Measurements from ENCODE around the gene MOCS2.
"Not testable (repeated sequence)": the region's sequence is repeated elsewhere in the genome, so short reads cannot be mapped to it uniquely, and the experiment has no call there.

MOCS2 gene

GRCh38 chr5:53109443-53110127 is at the start of gene MOCS2:
Gene MOCS2 (minus strand): TSS chr5:53109757. CDS start chr5:53107174, 2,583 bp downstream.
- DNase-seq: peak; percentile 83 to 91 (median 89)

GRCh38 chr5:53151713-53152458 is 42.3 kb upstream of the MOCS2 start:
- DNase-seq: no peak

- DNase-seq: no peak
Measured at GRCh38 chr5:53133020-53133419, 23.5 kb upstream of the MOCS2 start.

- no peak for DNase-seq
Measured at GRCh38 chr5:53130266-53130665, 20.7 kb upstream of the MOCS2 start.

GRCh38 chr5:53128481-53128880 is 18.9 kb upstream of the MOCS2 start:
- DNase-seq: no peak

GRCh38 chr5:53127107-53127506 is 17.6 kb upstream of the MOCS2 start:
- no peak for DNase-seq

- no peak for DNase-seq
Measured at GRCh38 chr5:53126521-53126920, 17.0 kb upstream of the MOCS2 start.

GRCh38 chr5:53123702-53124101 is 14.1 kb upstream of the MOCS2 start:
- no peak for DNase-seq

- DNase-seq: no peak
Measured at GRCh38 chr5:53120165-53120564, 10.6 kb upstream of the MOCS2 start.

- no peak for DNase-seq
Measured at GRCh38 chr5:53118879-53119278, 9.3 kb upstream of the MOCS2 start.

- DNase-seq: no peak
Measured at GRCh38 chr5:53116597-53116996, 7.0 kb upstream of the MOCS2 start.

GRCh38 chr5:53114988-53115387 is 5.4 kb upstream of the MOCS2 start:
- peak in 1 of 3 experiments; percentile 1 for DNase-seq

GRCh38 chr5:53113947-53114346 is 4.4 kb upstream of the MOCS2 start:
- no peak for DNase-seq

GRCh38 chr5:53112909-53113308 is 3.4 kb upstream of the MOCS2 start:
- no peak for DNase-seq

- DNase-seq: not testable (repeated sequence)
Measured at GRCh38 chr5:53112307-53112706, 2.8 kb upstream of the MOCS2 start.

- DNase-seq: no peak
Measured at GRCh38 chr5:53111139-53111538, 1.6 kb upstream of the MOCS2 start.

- DNase-seq: no peak
Measured at GRCh38 chr5:53110156-53110555, 599 bp upstream of the MOCS2 start.

GRCh38 chr5:53109056-53109442 is 508 bp downstream of the MOCS2 start:
- peak in 1 of 3 experiments; percentile 83 for DNase-seq

- no peak for DNase-seq
Measured at GRCh38 chr5:53105611-53106300, 3.8 kb downstream of the MOCS2 start.

GRCh38 chr5:53100606-53101005 is 9.0 kb downstream of the MOCS2 start:
- no peak for DNase-seq

GRCh38 chr5:53099546-53099945 is 10.0 kb downstream of the MOCS2 start:
- peak in 1 of 3 experiments; percentile 19 for DNase-seq

GRCh38 chr5:53095931-53096525 is 13.5 kb downstream of the MOCS2 start:
- peak; percentile 11 to 69 (median 57) for DNase-seq

GRCh38 chr5:53095217-53095616 is 14.3 kb downstream of the MOCS2 start:
- no peak for DNase-seq
